WI38 (cell line): ENCODE results near the gene SLC5A12.

Experiments used
- H3K4me3 ChIP-seq: 2 replicates; pipeline ENCODE4 v1.5.1; 2011; ENCODE audit warnings: low read depth, mild to moderate bottlenecking, control low read depth, low read length
- CTCF ChIP-seq: IDR thresholded peaks from 2 replicates; pipeline ENCODE4 v1.5.1; 2012; ENCODE audit warnings: low read depth, mild to moderate bottlenecking, control low read depth, low read length

SLC5A12 gene

GRCh38 chr11:26741036-26741435 lies 19.2 kb upstream of the SLC5A12 start:
- H3K4me3 ChIP-seq, result no peak overlapping the region

GRCh38 chr11:26739366-26740073 lies 17.7 kb upstream of the SLC5A12 start:
- no peak overlapping the region for H3K4me3 ChIP-seq

More at GRCh38 chr11:26741036-26741435, 19.2 kb upstream of the SLC5A12 start:
- TF ChIP-seq CTCF, result no peak

GRCh38 chr11:26734691-26735090 lies 12.8 kb upstream of the SLC5A12 start:
- H3K4me3 ChIP-seq, result no peak overlapping the region
- TF ChIP-seq CTCF, result no peak

More at GRCh38 chr11:26739366-26740073, 17.7 kb upstream of the SLC5A12 start:
- no peak for TF ChIP-seq CTCF

- TF ChIP-seq CTCF, result no peak
- H3K4me3 ChIP-seq, result no peak overlapping the region
Observed at GRCh38 chr11:26731084-26731456, 9.2 kb upstream of the SLC5A12 start.

GRCh38 chr11:26730414-26731083 lies 8.7 kb upstream of the SLC5A12 start:
- H3K4me3 ChIP-seq, result no peak overlapping the region
- TF ChIP-seq CTCF, result no peak

GRCh38 chr11:26729284-26729683 lies 7.4 kb upstream of the SLC5A12 start:
- no peak overlapping the region for H3K4me3 ChIP-seq

More at GRCh38 chr11:26729284-26729683, 7.4 kb upstream of the SLC5A12 start:
- TF ChIP-seq CTCF, result no peak
